ENCODE measurements around the gene FAXC.

- TF ChIP-seq ZC3H10 (CRISPR knock-in tag; IDR thresholded peaks at IDR 0.05) (no peak), ZNF565 (CRISPR knock-in tag; conservative IDR thresholded peaks at IDR 0.05; ENCODE audit: low read depth) (no peak), ZFP3 (CRISPR knock-in tag; IDR thresholded peaks at IDR 0.05) (no peak), ARNTL (CRISPR knock-in tag; IDR thresholded peaks at IDR 0.05; ENCODE audit: borderline replicate concordance, low read depth) (no peak)
These were observed 43.9 kb upstream of the FAXC start for GRCh38 chr6:99393366-99393697.

Measured in SK-N-SH treated with all-trans-retinoic acid at 6 μM for 48 hours (cell line).